ENCODE data around the gene KLF5.
"Not testable (repeated sequence)": the region's sequence is repeated elsewhere in the genome, so short reads cannot be mapped to it uniquely, and the experiment has no call there.

- TF ChIP-seq, protein P1, sequence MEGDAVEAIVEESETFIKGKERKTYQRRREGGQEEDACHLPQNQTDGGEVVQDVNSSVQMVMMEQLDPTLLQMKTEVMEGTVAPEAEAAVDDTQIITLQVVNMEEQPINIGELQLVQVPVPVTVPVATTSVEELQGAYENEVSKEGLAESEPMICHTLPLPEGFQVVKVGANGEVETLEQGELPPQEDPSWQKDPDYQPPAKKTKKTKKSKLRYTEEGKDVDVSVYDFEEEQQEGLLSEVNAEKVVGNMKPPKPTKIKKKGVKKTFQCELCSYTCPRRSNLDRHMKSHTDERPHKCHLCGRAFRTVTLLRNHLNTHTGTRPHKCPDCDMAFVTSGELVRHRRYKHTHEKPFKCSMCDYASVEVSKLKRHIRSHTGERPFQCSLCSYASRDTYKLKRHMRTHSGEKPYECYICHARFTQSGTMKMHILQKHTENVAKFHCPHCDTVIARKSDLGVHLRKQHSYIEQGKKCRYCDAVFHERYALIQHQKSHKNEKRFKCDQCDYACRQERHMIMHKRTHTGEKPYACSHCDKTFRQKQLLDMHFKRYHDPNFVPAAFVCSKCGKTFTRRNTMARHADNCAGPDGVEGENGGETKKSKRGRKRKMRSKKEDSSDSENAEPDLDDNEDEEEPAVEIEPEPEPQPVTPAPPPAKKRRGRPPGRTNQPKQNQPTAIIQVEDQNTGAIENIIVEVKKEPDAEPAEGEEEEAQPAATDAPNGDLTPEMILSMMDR (IDR thresholded peaks at IDR 0.05 in 8 of 11, conservative IDR thresholded peaks at IDR 0.05 in 3 of 11), result not testable (repeated sequence)
- TF ChIP-seq POLR2A (IDR thresholded peaks at IDR 0.05), result not testable (repeated sequence)
Observed at GRCh38 chr13:73048615-73049014, 10.2 kb upstream of the KLF5 start.

All from spleen (tissue), 7 donors.